Uterus (tissue), 4 donors: ENCODE data around the gene C1QB. TPM values are rescaled to one million over a fixed set of nuclear protein-coding genes. Genes with fewer than 3 reads are reported as not detected.
"Not testable (repeated sequence)": the region's sequence is repeated elsewhere in the genome, so short reads cannot be mapped to it uniquely, and the experiment has no call there.

Experiments used
- DNase-seq, 2 donors: peaks; one replicate each; pipeline ENCODE4 v3.0.0-alpha.2; 2019 to 2020
- H3K27ac ChIP-seq, 2 donors: fragments of 200-600 bp; sonication (generic); 1 replicate in 1 of 2; 2 replicates in 1 of 2; pipeline ENCODE4 v1.5.1; 2016 to 2018
- H3K27me3 ChIP-seq, 2 donors: fragments of 200-600 bp; sonication (generic); one replicate each; pipeline ENCODE4 v1.5.1; 2018 to 2019; ENCODE audit warnings: control low read depth in 1 of 2
- H3K36me3 ChIP-seq, 2 donors: fragments of 200-600 bp; sonication (generic); one replicate each; pipeline ENCODE4 v1.5.1; 2019; ENCODE audit warnings: control low read depth in 1 of 2
- H3K4me1 ChIP-seq, 2 donors: fragments of 200-600 bp; sonication (generic); one replicate each; pipeline ENCODE4 v1.5.1; 2018 to 2019; ENCODE audit warnings: control low read depth in 1 of 2
- H3K4me3 ChIP-seq, 2 donors: fragments of 200-600 bp; sonication (generic); 1 replicate in 1 of 2; 2 replicates in 1 of 2; pipeline ENCODE4 v1.5.1; 2018 to 2019; ENCODE audit warnings: mild to moderate bottlenecking in 1 of 2
- H3K9me3 ChIP-seq, 2 donors: fragments of 200-600 bp; sonication (generic); one replicate each; pipeline ENCODE4 v1.5.1; 2019; ENCODE audit warnings: control low read depth in 1 of 2
- CTCF ChIP-seq, 4 experiments: fragments of 200-600 bp in 2 of 4; fragments of 450-650 bp in 2 of 4; sonication (generic) in 2 of 4; IDR thresholded peaks; one replicate each; pipeline ENCODE4 v1.5.1; 2016 to 2019; ENCODE audit warnings: antibody characterized with exemption in 4 of 4, mild to moderate bottlenecking in 2 of 4, moderate library complexity in 1 of 4
- POLR2A ChIP-seq, 2 donors: fragments of 450-650 bp; IDR thresholded peaks; one replicate each; pipeline ENCODE4 v1.6.1; 2016; ENCODE audit warnings: antibody characterized with exemption in 2 of 2, mild to moderate bottlenecking in 1 of 2, moderate library complexity in 1 of 2
- intact Hi-C: fragments of 100-400 bp; cut with DNase I; formaldehyde crosslinking; loops from one replicate; pipeline ENCODE4 v1.15.1; 2023; ENCODE audit warnings: low total_unique reads
- total RNA-seq, 4 donors: library from RNA; depleted of rRNA in 3 of 4; stranded (reverse); fragments of >200 nt in 3 of 4; gene quantifications; one replicate each; pipeline versions ENCODE4 v1.1.0 to v1.2.4, GENCODE V29; 2014 to 2023
- donor health status: DM: yes; HTN: yes; CAD: no.

Gene C1QB
- total RNA-seq, 4 donors from 2014 or later: 22.3 to 183 (median 32.0) TPM

- no peak for TF ChIP-seq CTCF (IDR thresholded peaks at IDR 0.05)
- no peak for TF ChIP-seq POLR2A (IDR thresholded peaks at IDR 0.05)
- DNase-seq: no peak
- Histone ChIP-seq H3K4me3 (no peak overlapping the region), H3K9me3 (no peaks in the 10 kb centered on the region), H3K36me3 (no peaks in the 10 kb centered on the region), H3K27ac (no peak overlapping the region), H3K4me1 (no peaks in the 10 kb centered on the region), H3K27me3 (no peaks in the 10 kb centered on the region)
- intact Hi-C loops: no loop called here
Observed at GRCh38 chr1:22671999-22672398, 19.0 kb downstream of the C1QB start.

DNA sequence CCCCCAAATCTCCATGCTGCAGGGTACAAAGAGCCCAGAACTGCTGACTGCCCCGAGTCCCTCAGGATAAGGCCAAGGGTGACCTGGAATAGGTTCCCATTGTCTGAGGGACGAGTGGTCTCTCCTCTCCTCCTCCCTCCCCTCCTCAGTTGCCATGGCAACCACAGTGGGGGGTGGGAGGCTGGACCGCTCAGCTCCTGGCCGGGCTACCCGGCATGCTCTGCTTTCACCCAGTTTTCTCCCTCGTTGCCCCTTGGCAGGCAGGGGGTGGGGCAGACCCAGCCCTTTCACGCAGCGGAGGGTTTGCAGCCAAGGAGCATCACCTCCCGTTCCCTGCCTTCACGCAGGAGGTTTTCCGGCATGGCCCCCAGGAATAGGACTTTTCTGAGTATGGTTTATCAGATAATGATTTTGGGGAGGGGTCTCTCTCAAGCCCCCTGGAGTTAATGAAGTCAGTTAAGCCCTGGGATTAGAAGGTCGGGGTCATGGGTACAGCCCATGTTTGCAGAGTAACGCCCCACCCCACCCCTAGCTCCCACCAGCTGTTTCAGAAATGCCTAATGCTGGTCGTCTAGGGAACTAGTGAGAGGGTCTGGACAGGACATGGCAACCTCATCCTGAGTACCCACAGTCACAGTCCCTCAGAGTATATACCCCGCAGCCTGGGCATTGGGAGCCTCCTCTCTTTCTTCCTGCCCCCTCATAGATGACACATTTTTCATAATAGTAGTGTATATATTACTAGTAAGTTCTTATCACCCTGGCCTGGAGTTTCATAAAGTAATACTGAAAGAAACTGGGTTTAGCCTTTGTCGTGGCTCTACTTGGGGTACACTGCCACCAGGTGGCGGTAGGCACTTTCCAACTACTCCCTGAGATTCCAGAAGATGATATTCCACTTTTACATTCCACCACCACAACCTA lies 20.7 kb downstream of the C1QB start:
- Histone ChIP-seq H3K27ac (no peak overlapping the region), H3K4me1 (no peaks in the 10 kb centered on the region), H3K9me3 (no peaks in the 10 kb centered on the region), H3K27me3 (no peaks in the 10 kb centered on the region), H3K36me3 (no peaks in the 10 kb centered on the region), H3K4me3 (no peak overlapping the region)
- intact Hi-C loops: no loop called here
- TF ChIP-seq POLR2A (IDR thresholded peaks at IDR 0.05) (no peak), CTCF (IDR thresholded peaks at IDR 0.05) (peak in 2 of 4 experiments; percentile 19 to 34)
- DNase-seq: no peak

DNA sequence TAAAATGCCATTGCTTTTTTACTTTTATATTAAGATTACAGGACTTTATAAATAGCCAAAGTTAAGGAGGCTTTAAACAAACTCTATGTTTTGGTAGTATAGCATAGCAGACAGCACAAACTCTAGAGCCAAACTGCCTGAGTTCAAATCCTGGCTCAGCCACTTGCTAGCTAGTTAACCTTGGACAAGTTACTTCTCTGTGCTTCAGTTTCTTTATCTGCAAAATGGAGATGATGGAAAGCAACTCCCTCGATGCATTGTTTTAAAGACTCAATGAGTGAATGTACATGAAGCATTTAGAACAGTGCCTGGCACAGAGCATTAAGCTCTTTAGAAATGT lies 21.3 kb downstream of the C1QB start:
- H3K4me1 ChIP-seq: no peaks in the 10 kb centered on the region
- intact Hi-C loops: no loop called here
- DNase-seq: no peak
- H3K4me3 ChIP-seq: no peak overlapping the region
- no peaks in the 10 kb centered on the region for H3K27me3 ChIP-seq
- TF ChIP-seq CTCF (IDR thresholded peaks at IDR 0.05): no peak
- no peak for TF ChIP-seq POLR2A (IDR thresholded peaks at IDR 0.05)
- H3K36me3 ChIP-seq: no peaks in the 10 kb centered on the region
- no peak overlapping the region for H3K27ac ChIP-seq
- H3K9me3 ChIP-seq: no peaks in the 10 kb centered on the region

GRCh38 chr1:22676151-22676550 lies 23.1 kb downstream of the C1QB start:
- H3K36me3 ChIP-seq, H3K4me3 ChIP-seq, intact Hi-C loops, H3K4me1 ChIP-seq, H3K27me3 ChIP-seq, H3K27ac ChIP-seq, DNase-seq, H3K9me3 ChIP-seq: not testable (repeated sequence)

- Histone ChIP-seq H3K4me3 (no peak overlapping the region), H3K27ac (no peak overlapping the region), H3K27me3 (no peaks in the 10 kb centered on the region), H3K9me3 (no peaks in the 10 kb centered on the region), H3K36me3 (no peaks in the 10 kb centered on the region), H3K4me1 (no peaks in the 10 kb centered on the region)
- TF ChIP-seq CTCF (IDR thresholded peaks at IDR 0.05): no peak
- no peak for TF ChIP-seq POLR2A (IDR thresholded peaks at IDR 0.05)
- intact Hi-C loops: no loop called here
- DNase-seq: no peak
Observed at GRCh38 chr1:22676916-22677583, 24.0 kb downstream of the C1QB start.
